IMR-90 (cell line): ENCODE data around the gene LRG1. TPM values are rescaled to one million over a fixed set of nuclear protein-coding genes. Genes with fewer than 3 reads are reported as not detected.
A peak's percentile ranks its signal among the peaks of the same experiment; 100 is the strongest.

ENCODE experiments used
- ATAC-seq: fragments of 200-7000 bp; cut with Tn5 transposase; 2 replicates; pipeline ENCODE4 v1.9.1; 2020; ENCODE audit warnings: low read depth, mild to moderate bottlenecking, moderate library complexity
- BruUV-seq: library from RNA; stranded (reverse); fragments of 400-500 nt; replicated peaks from 2 replicates; lab custom pipeline; 2021; lab: Mats Ljungman, UMichigan
- CTCF ChIA-PET: fragments of 300-600 bp; formaldehyde crosslinking; extraction: SDS; loops from one replicate; lab custom pipeline; 2021; ENCODE audit warnings: antibody characterized with exemption; lab: Yijun Ruan, JAX
- POLR2A ChIA-PET: fragments of 300-600 bp; sonication (Branson Sonifier 250); formaldehyde crosslinking; loops from one replicate; lab custom pipeline; 2022; ENCODE audit warnings: antibody characterized with exemption; ENCODE audit not compliant: unreplicated experiment; lab: Charles Lee
- DNase-seq: peaks from one replicate; pipeline ENCODE4 v3.0.0; 2013
- H2AFZ ChIP-seq: replicated peaks from 2 replicates; pipeline ENCODE3; 2013; ENCODE audit warnings: low read length, mild to moderate bottlenecking; ENCODE audit not compliant: poor library complexity
- H2AK5ac ChIP-seq: 2 replicates; pipeline ENCODE4 v1.6.1; 2013; ENCODE audit warnings: low read depth, low read length, inconsistent platforms
- H2AK9ac ChIP-seq: replicated peaks from 2 replicates; pipeline ENCODE3; 2013; ENCODE audit warnings: mild to moderate bottlenecking, low read depth, low read length, moderate library complexity; ENCODE audit not compliant: poor library complexity
- H2BK120ac ChIP-seq: 2 replicates; pipeline ENCODE4 v1.6.1; 2013; ENCODE audit warnings: low read depth, low read length, inconsistent platforms
- H2BK15ac ChIP-seq: 3 replicates; pipeline ENCODE4 v1.6.1; 2013; ENCODE audit warnings: low read depth, low read length, inconsistent platforms
- H2BK20ac ChIP-seq: 2 replicates; pipeline ENCODE4 v1.6.1; 2013; ENCODE audit warnings: low read depth, mild to moderate bottlenecking, inconsistent platforms, low read length, moderate library complexity
- H2BK5ac ChIP-seq: 2 replicates; pipeline ENCODE4 v1.6.1; 2013; ENCODE audit warnings: mild to moderate bottlenecking, low read depth, low read length, inconsistent platforms; ENCODE audit not compliant: poor library complexity, severe bottlenecking
- H3K14ac ChIP-seq: replicated peaks from 2 replicates; pipeline ENCODE4 v1.6.1; 2013; ENCODE audit warnings: low read depth, low read length, inconsistent platforms
- H3K18ac ChIP-seq: 2 replicates; pipeline ENCODE4 v1.6.1; 2013; ENCODE audit warnings: low read depth, low read length, control low read depth
- H3K23ac ChIP-seq: 2 replicates; pipeline ENCODE4 v1.6.1; 2013; ENCODE audit warnings: low read depth, low read length, inconsistent platforms
- H3K27ac ChIP-seq: 2 replicates; pipeline ENCODE4 v1.5.1; 2013; ENCODE audit warnings: mild to moderate bottlenecking, control low read depth, low read length; ENCODE audit not compliant: insufficient read depth
- H3K27me3 ChIP-seq: 2 replicates; pipeline ENCODE4 v1.6.1; 2013; ENCODE audit warnings: low read length; ENCODE audit not compliant: control insufficient read depth, insufficient read depth
- H3K36me3 ChIP-seq: 2 replicates; pipeline ENCODE4 v1.6.1; 2013; ENCODE audit warnings: low read length, mixed read lengths; ENCODE audit not compliant: control insufficient read depth, insufficient read depth
- H3K4ac ChIP-seq: 2 replicates; pipeline ENCODE4 v1.6.1; 2013; ENCODE audit warnings: low read depth, low read length, inconsistent platforms
- H3K4me1 ChIP-seq: 2 replicates; pipeline ENCODE4 v1.6.1; 2013; ENCODE audit warnings: low read length, mixed read lengths; ENCODE audit not compliant: control insufficient read depth, insufficient read depth
- H3K4me2 ChIP-seq: 2 replicates; pipeline ENCODE4 v1.6.1; 2013; ENCODE audit warnings: low read depth, mild to moderate bottlenecking, control low read depth, low read length, moderate library complexity
- H3K4me3 ChIP-seq: 2 replicates; pipeline ENCODE4 v1.5.1; 2013; ENCODE audit warnings: low read depth, mild to moderate bottlenecking, control low read depth, low read length, moderate library complexity; ENCODE audit not compliant: insufficient read depth
- H3K56ac ChIP-seq: 2 replicates; pipeline ENCODE4 v1.6.1; 2013; ENCODE audit warnings: low read length, inconsistent platforms; ENCODE audit not compliant: insufficient read depth; ENCODE audit errors: extremely low read depth
- H3K79me1 ChIP-seq, 2 experiments: 2 replicates each; pipeline ENCODE4 v1.6.1; 2013; ENCODE audit warnings: low read length in 2 of 2, inconsistent platforms in 1 of 2, low read depth in 1 of 2
- H3K9ac ChIP-seq: 2 replicates; pipeline ENCODE4 v1.6.1; 2013; ENCODE audit warnings: low read depth, low read length, control low read depth
- H3K9me1 ChIP-seq: 2 replicates; pipeline ENCODE4 v1.6.1; 2013; ENCODE audit warnings: low read length, inconsistent platforms; ENCODE audit not compliant: insufficient read depth
- H3K9me3 ChIP-seq: 2 replicates; pipeline ENCODE4 v1.6.1; 2013; ENCODE audit warnings: low read length; ENCODE audit not compliant: control insufficient read depth, insufficient read depth
- H4K20me1 ChIP-seq: 2 replicates; pipeline ENCODE4 v1.6.1; 2013; ENCODE audit warnings: low read length, inconsistent platforms; ENCODE audit not compliant: insufficient read depth
- H4K5ac ChIP-seq: 2 replicates; pipeline ENCODE4 v1.6.1; 2013; ENCODE audit warnings: mild to moderate bottlenecking, low read depth, low read length, control low read depth
- H4K8ac ChIP-seq, 2 experiments: 2 replicates each; pipeline ENCODE4 v1.6.1; 2013; ENCODE audit warnings: low read depth in 2 of 2, low read length in 2 of 2, control low read depth in 1 of 2, inconsistent platforms in 1 of 2
- H4K91ac ChIP-seq: 2 replicates; pipeline ENCODE4 v1.6.1; 2013; ENCODE audit warnings: low read depth, low read length, inconsistent platforms; ENCODE audit not compliant: insufficient read depth
- BHLHE40 ChIP-seq: fragments of 150-350 bp; IDR thresholded peaks from 2 replicates; pipeline ENCODE4 v1.6.1; 2016; ENCODE audit warnings: mild to moderate bottlenecking, low read depth, low read length
- CTCF ChIP-seq: conservative IDR thresholded peaks from 2 replicates; pipeline ENCODE4 v1.5.1; 2012; ENCODE audit warnings: mild to moderate bottlenecking, low read depth, low read length, improper control_type of control experiment
- WGBS, 2 experiments: methylation state at CpG; one replicate each; pipeline versions ENCODE4 v1.1.5 to v1.1.7; 2013; ENCODE audit warnings: missing lambda C conversion rate in 2 of 2; ENCODE audit not compliant: insufficient read length in 1 of 2; ENCODE audit errors: extremely low coverage in 2 of 2; 5-methylcytosine and 5-hydroxymethylcytosine counted together
- dilution Hi-C: fragments of 300-500 bp; cut with HindIII; formaldehyde crosslinking; loops from one replicate; pipeline ENCODE4 v1.14.3; 2018; ENCODE audit warnings: low sequenced_read_pairs; ENCODE audit not compliant: unreplicated experiment
- in situ Hi-C: fragments of 300-500 bp; cut with MboI; formaldehyde crosslinking; loops from 3 replicates; pipeline ENCODE4 v1.14.3; 2019; ENCODE audit warnings: low sequenced_read_pairs, inconsistent platforms, mixed read lengths
- intact Hi-C: fragments of 100-400 bp; cut with micrococcal nuclease; formaldehyde crosslinking; loops from 2 replicates; pipeline ENCODE4 v1.10.0; 2022
- polyA plus RNA-seq, 3 experiments: library from polyadenylated mRNA; depleted of rRNA; stranded (reverse); fragments of >200 nt; gene quantifications; 2 replicates each; pipeline ENCODE4 v1.2.3, GENCODE V29; 2012; ENCODE audit warnings: low replicate concordance in 1 of 3
- total RNA-seq: library from RNA; depleted of rRNA; stranded (reverse); fragments of >200 nt; gene quantifications from 2 replicates; pipeline ENCODE4 v1.2.3, GENCODE V29; 2012

The LRG1 gene
- total and polyA plus RNA-seq, 2 of the 4 experiments (the other 2 are of a cell fraction) = not detected

GRCh38 chr19:4547303-4548237 lies 7.7 kb upstream of the LRG1 start:
- Histone ChIP-seq H4K8ac (no peak overlapping the region), H2BK5ac (no peak overlapping the region), H3K14ac (no peak overlapping the region), H3K9me1 (no peaks in the 10 kb centered on the region), H3K23ac (no peak overlapping the region), H3K9me3 (no peaks in the 10 kb centered on the region), H3K4me1 (no peaks in the 10 kb centered on the region), H4K91ac (no peak overlapping the region), H3K27ac (no peak overlapping the region), H3K36me3 (no peaks in the 10 kb centered on the region), H2BK120ac (no peak overlapping the region), H3K4me3 (no peak overlapping the region), H3K56ac (no peak overlapping the region), H3K27me3 (peaks cover 2% of the 10 kb centered on the region; the same call in 1 of the 2 replicates), H3K4ac (no peak overlapping the region), H2BK15ac (no peak overlapping the region), H4K5ac (no peak overlapping the region), H2AFZ (no peak overlapping the region), H3K9ac (no peak overlapping the region), H3K79me1 (no peaks in the 10 kb centered on the region), H2BK20ac (no peak overlapping the region), H2AK5ac (no peak overlapping the region), H3K18ac (no peak overlapping the region), H3K4me2 (no peak overlapping the region), H2AK9ac (peak overlapping the region; percentile 24), H4K20me1 (no peaks in the 10 kb centered on the region)
- DNase-seq (no peak), ATAC-seq (peak; percentile 59; the same call in 1 of the 2 replicates)
- intact Hi-C loops (no loop called here), in situ Hi-C loops (no loop called here), dilution Hi-C loops (no loop called here)
- BruUV-seq = no TSS peak
- CTCF ChIA-PET = no interaction called here
- 53% methylated on average over 12 of the region's 32 CpGs; no CpG with 5 or more reads in 1 of the 2 experiments for WGBS, 2 experiments
- POLR2A ChIA-PET = no interaction called here
- no peak for TF ChIP-seq BHLHE40
- peak; percentile 35 for TF ChIP-seq CTCF
